CD4-positive, alpha-beta T cell treated with Interleukin-10 for 1 hour (primary cell): ENCODE data around the gene HES4.
A peak's percentile ranks its signal among the peaks of the same experiment; 100 is the strongest.
"Not testable (repeated sequence)": the region's sequence is repeated elsewhere in the genome, so short reads cannot be mapped to it uniquely, and the experiment has no call there.

ENCODE experiments used
- DNase-seq: peaks from one replicate; pipeline ENCODE4 v3.0.0-alpha.2; 2020

HES4 gene

DNA sequence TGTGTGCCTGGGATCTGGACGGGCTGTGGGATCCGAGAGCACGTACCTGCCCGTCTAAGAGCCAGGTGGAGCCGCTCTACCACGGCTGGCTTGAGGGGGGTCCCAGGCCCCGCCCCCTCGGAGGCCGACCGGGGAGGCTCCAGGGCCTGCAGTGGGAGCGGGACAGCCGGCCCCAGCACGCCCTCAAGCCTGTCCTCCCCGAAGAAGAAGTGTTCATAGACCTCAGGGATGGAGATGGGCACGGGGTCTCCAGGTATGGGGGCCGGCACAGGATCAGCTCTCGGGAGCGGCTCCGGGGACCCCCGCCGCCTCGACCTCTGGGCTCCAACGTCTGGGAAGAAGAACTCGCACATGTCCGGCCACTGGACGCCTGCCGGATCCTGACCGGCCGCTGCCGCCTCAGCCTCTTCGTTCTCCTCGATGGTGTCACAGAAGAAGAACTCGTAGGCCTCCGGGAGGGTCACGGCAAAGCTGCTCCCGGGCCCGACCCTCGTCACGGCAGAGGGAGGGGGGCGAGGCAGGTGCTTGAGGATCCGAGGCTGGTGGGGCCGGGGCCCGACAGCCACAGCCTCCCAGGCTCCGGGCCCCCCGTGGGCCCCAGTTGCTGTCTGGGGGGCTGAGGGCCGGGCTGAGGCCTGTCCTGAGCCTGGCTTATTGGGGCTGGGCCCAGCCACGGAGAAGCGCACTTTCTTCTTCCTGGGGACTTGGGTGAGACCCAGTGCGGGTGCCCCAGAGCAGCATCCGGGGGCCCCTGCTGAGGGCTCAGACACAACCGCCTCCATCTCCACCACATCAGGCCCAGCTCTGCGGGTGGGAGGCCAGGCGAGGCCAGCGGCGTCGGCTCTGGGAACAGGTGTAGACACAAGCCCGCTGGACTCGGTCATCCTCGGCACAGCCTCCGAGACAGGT lies 20.8 kb downstream of the HES4 start:
- no peak for DNase-seq

- no peak for DNase-seq
Observed at GRCh38 chr1:978069-978834, 21.6 kb downstream of the HES4 start.

DNA sequence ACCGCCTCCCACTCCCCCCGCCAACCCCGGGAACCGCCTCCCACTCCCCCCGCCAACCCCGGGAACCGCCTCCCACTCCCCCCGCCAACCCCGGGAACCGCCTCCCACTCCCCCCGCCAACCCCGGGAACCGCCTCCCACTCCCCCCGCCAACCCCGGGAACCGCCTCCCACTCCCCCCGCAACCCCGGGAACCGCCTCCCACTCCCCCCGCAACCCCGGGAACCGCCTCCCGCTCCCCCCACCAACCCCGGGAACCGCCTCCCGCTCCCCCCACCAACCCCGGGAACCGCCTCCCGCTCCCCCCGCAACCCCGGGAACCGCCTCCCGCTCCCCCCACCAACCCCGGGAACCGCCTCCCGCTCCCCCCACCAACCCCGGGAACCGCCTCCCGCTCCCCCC lies 23.1 kb downstream of the HES4 start:
- DNase-seq: not testable (repeated sequence)

DNA sequence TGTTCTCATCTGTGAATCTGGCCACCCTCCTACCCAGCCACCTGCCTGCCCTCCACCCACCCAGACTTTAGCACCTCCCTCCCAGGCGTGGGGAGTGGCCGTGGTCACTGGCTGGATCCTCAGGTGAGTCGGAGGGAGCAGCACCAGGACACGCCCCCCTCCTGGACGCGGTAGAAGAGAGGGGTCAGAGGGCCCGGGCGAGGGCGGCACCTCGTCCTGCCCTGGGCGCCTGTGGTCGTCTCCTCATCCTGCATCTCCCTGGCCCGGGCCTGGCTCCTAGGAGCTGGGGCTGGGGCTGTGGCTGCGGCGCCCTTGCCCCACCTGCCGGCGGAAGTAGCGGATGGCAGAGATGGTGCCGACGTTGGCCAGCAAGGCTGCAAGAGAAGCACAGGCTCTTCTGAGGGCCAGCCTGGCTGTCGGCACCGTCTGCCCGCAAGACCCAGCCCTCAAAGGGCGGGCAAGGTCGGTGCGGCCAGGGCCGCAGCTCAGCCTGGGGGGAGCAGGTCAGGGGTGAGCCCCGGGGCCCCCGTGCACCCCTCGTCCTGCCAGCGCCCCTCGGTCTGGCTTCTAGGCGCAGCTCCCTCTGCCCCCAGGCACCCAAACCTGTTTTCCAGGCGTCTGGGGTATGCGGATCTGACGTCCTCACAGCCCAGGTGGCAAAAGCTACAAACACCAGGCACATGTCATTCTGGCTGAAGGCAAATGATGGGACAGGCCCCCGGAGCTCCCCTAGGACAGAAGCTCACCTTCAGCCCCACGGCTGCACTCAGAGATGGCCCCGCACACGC lies 23.8 kb downstream of the HES4 start:
- DNase-seq: peak; percentile 75

DNA sequence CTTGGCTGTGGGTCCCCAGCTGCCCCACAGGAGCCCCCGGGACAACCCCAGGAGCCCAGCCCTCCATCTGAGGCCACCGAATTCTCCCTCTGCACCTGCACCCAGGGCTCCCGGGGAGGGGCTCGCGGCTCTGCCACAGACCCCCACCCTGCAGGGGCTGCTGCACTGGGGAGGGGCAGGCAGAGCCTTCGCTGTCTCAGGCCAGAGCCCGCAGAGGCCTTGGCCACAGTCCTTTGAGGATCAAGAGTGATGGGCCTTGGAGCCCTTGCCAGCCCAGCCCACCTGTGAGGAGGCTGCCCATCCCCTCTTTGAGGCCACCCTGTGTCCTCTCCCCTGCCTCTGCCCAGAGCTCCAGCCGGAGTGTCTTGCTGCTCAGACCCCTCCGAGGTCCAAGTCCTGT lies 24.5 kb downstream of the HES4 start:
- DNase-seq: no peak

DNA sequence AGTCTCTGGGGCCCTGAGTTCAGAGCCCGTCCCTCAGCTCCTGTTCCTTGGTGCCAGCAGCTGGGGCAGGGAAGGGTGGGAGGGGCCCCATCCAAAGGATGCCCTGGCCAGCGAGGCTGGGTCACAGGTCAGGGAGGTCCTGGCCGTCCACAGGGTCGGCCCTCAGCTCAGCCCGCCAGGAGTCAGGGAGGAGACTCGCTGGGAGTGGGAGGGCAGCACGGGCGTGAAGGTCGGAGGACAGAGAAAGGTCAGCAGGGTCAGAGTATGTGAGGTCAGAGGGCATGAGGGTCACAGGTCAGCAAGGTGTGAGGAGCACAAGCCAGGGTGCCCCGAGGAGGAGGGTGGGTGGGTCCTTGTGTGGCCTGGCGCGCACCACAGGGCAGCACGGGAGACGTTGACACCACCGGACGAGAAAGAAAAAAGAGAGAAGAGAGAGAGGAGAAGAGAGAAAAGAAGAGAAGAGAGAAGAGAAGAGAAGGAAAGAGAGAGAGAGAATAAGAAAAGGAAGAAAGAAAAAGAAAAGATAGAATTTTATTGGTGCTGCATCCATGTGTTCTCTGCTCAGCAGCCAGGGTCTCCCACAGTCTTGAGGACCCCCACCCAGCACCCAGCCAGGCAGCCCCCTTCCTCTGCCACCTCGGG lies 25.1 kb downstream of the HES4 start:
- no peak for DNase-seq

DNA sequence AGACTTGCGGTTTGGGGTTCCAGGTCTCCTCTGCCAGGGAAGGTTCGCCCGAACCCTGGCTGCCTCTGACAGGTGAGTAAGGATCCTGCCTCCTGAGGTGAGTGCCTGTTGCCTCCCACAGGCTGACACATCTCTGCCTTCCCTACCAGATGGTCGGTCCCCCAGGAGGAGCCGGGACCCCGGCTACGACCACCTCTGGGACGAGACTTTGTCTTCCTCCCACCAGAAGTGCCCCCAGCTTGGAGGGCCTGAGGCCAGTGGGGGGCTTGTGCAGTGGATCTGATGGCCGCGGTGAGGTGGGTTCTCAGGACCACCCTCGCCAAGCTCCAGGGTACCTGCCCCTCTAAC lies 25.6 kb downstream of the HES4 start:
- DNase-seq: no peak

DNA sequence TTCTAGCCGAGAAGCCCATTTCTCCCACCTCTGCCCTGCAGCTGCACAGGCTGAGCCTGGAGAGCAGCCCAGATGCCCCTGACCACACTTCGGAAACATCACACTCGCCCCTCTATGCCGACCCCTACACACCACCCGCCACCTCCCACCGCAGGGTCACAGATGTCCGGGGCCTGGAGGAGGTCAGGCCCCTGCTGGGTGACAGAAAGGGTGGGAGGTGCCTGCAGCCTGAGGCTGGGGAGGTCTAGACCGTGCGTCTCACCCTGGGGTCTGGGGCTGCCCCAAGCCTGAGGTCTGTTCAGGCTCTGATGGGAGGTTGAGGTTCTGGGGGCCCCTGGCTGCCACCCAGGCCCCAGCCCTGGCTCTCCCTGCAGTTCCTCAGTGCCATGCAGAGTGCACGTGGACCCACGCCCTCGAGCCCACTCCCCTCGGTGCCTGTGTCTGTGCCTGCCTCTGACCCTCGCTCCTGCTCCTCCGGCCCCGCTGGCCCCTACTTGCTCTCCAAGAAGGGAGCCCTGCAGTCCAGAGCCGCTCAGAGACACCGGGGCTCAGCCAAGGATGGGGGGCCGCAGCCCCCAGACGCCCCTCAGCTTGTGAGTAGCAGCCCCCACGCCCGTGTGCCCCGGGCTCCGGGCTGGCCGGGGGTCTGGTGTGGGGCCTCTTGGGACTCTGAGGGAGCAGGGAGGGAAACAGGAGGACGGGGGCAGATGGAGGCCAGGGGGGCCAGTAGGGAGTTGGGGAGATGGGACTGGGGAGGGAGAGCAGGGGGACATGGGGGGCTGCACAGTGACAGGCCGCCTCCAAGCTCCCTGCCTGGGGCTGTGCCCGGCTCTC lies 26.2 kb downstream of the HES4 start:
- no peak for DNase-seq

- DNase-seq: no peak
Observed at GRCh38 chr1:972726-973458, 27.0 kb downstream of the HES4 start.

DNA sequence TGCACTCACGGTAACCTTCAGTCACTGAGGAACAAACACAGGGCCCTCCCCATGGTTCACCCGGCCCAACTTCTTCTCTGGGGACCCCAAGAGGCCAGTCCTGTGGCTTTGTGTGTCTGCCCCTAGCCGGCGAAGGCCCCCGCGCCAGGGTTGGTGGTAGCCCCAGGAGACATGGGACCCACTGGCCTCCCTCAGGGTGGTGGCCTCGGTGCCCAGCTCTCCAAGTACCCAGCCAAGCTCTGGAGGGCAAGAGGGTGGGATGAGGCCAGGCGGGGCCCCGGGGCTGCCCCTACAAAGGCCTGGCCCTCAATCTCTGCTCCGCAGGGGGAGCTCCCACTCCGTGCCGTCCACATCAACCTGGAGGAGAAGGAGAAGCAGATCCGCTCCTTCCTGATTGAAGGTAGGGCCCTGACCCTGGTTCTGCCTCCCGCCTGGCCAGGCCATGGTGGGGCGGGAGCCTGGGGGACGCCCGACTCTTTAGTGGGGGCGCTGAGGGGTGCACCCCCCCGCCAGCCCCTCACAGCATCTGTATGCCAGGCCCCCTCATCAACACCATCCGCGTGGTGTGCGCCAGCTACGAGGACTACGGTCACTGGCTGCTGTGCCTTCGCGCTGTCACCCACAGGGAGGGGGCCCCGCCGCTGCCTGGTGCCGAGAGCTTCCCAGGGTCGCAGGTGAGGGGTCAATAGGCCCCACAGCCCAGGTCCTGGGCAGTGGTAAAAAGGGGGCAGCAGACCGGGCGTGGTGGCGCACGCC lies 28.0 kb downstream of the HES4 start:
- DNase-seq: no peak

DNA sequence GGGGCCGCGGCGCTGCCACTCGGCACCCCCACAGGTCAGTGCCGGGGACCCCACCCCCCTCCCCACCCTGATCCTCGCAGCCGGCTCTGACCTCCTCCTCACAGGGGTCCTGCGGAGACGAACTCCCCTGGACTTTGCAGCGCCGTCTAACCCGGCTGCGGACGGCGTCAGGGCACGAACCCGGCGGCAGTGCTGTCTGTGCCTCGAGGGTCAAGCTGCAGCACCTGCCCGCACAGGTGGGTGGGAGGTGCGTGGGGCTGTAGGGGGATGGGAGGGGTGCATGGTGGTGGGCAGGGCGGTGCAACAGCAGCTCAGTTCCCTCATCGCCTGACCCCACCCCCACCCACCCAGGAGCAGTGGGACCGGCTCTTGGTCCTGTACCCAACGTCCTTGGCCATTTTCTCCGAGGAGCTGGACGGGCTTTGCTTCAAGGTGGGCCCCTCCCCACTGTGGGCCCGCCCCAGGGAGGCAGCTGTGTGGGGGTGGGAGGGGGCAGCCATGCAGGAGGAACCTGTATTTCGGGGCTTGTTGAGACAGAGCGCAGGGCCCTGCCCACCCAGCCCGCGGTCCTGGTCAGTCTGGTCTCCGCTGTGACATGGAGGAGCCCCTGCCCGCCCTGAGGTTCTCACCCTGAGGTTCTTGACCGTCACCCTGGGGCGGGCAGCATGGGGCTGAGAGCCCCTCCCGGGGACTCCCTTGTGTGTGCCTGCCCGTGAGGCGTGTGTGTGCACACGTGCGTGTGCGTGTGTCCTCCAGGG lies 28.7 kb downstream of the HES4 start:
- DNase-seq: no peak

- DNase-seq: no peak
Observed at GRCh38 chr1:970242-970972, 29.5 kb downstream of the HES4 start.

GRCh38 chr1:969260-969855 lies 30.5 kb downstream of the HES4 start:
- DNase-seq: no peak

GRCh38 chr1:967466-968343 lies 32.2 kb downstream of the HES4 start:
- no peak for DNase-seq

DNA sequence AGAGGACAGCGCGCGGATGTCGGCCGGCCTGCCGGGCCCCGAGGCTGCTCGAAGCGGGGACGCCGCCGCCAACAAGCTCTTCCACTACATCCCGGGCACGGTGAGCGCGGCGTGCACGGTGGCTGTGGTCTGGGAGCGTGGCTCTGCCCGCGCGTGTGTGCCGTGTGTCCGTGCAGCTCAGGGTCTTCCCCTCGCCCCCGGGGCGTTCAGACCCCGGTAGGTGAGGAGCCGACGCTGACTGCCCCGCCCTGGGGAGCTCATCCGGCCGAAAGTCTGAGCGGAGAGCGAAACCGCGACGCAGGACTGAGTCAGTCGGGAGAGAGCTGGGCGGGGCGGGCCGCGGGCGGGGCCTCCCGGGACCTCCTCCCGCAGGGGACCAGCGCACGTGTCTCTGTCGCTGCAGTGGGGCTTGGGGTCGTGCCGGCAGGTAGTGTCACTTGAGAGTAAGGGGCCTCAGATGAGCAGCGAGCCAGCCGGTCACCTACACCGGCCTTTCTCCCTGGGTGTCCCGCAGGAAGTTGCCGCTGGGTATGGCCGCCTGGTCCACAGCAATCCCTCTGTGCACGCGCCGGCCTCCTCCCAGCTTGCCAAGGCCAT lies 33.1 kb downstream of the HES4 start:
- peak; percentile 73 for DNase-seq

DNA sequence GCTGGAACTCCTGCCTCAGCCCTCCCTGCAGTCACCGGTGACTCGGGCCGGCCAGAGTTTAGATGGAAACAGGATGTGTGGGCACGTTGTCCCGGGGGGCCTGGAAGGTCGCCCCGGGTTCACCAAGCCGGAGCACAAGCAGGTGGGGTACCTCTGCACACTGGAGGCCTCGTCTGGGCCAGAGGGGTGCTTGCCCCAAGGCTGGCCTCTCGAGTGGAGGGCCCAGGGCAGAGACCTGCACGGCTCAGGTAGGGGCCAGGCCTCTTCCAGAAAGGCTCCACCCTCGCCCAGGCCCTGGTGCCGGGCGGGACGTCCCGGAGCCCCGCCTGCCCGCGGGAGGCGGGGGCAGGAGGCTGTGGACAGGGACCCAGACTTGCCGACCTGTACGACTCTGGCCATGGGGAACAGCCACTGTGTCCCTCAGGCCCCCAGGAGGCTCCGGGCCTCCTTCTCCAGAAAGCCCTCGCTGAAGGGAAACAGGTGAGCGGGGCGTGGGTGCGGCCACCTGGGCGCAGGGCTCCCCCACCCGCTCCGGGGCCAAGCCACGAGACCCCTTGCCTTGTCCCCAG lies 33.7 kb downstream of the HES4 start, which contains the start of gene PLEKHN1:
PLEKHN1 (plus strand) TSS at position 348 of the 569 bp plus-strand sequence; CDS start at position 398, 50 bp downstream.
- peak; percentile 23 for DNase-seq
